Astrocyte (in vitro differentiated cells and primary cell): Measurements from ENCODE around the gene OR6C76.
"Not testable (repeated sequence)": the region's sequence is repeated elsewhere in the genome, so short reads cannot be mapped to it uniquely, and the experiment has no call there.

Experiments
- CTCF ChIP-seq: IDR thresholded peaks from 2 replicates; pipeline ENCODE4 v1.5.1; 2011; ENCODE audit warnings: low read depth, mild to moderate bottlenecking, inconsistent platforms, low read length, moderate library complexity; ENCODE audit not compliant: insufficient read depth
- EZH2 ChIP-seq: IDR thresholded peaks from 2 replicates; pipeline ENCODE4 v1.6.1; 2012; ENCODE audit warnings: mild to moderate bottlenecking, low read length, inconsistent platforms; ENCODE audit not compliant: insufficient read depth

- TF ChIP-seq CTCF, EZH2: not testable (repeated sequence)
Observed at GRCh38 chr12:55414889-55415288, 11.2 kb upstream of the OR6C76 start.
